Smooth muscle cell (in vitro differentiated cells): ENCODE data around the gene CTRL. TPM values are rescaled to one million over a fixed set of nuclear protein-coding genes. Genes with fewer than 3 reads are reported as not detected.

Experiments used
- DNase-seq: peaks from one replicate; lab custom pipeline; 2025; ENCODE audit not compliant: unreplicated experiment; lab: John Stamatoyannopoulos, UW
- H2AFZ ChIP-seq: fragments of 200-600 bp; sonication (generic); 2 replicates; pipeline ENCODE4 v1.6.0; 2016; ENCODE audit warnings: antibody characterized with exemption, low read depth, mild to moderate bottlenecking
- H3F3A ChIP-seq: fragments of 200-600 bp; sonication (generic); 2 replicates; pipeline ENCODE4 v1.6.0; 2017; ENCODE audit warnings: antibody characterized with exemption, low read depth
- H3K27ac ChIP-seq: fragments of 200-600 bp; sonication (generic); 2 replicates; pipeline ENCODE4 v1.5.1; 2016; ENCODE audit warnings: low read depth, mild to moderate bottlenecking
- H3K27me3 ChIP-seq: fragments of 200-600 bp; sonication (generic); 2 replicates; pipeline ENCODE4 v1.6.1; 2016; ENCODE audit warnings: low read depth, mild to moderate bottlenecking
- H3K36me3 ChIP-seq: fragments of 200-600 bp; sonication (generic); 2 replicates; pipeline ENCODE4 v1.5.1; 2016; ENCODE audit warnings: low read depth
- H3K4me1 ChIP-seq: fragments of 200-600 bp; sonication (generic); 2 replicates; pipeline ENCODE4 v1.5.1; 2016; ENCODE audit warnings: low read depth
- H3K4me2 ChIP-seq: fragments of 200-600 bp; sonication (generic); 2 replicates; pipeline ENCODE4 v1.6.0; 2016; ENCODE audit warnings: mild to moderate bottlenecking
- H3K4me3 ChIP-seq: fragments of 200-600 bp; sonication (generic); 2 replicates; pipeline ENCODE4 v1.5.1; 2016; ENCODE audit warnings: mild to moderate bottlenecking
- H3K79me2 ChIP-seq: fragments of 200-600 bp; sonication (generic); 2 replicates; pipeline ENCODE4 v1.6.0; 2016; ENCODE audit warnings: low read depth, mild to moderate bottlenecking
- H3K9ac ChIP-seq: fragments of 200-600 bp; sonication (generic); 2 replicates; pipeline ENCODE4 v1.6.0; 2016; ENCODE audit warnings: low read depth
- H3K9me3 ChIP-seq: fragments of 200-600 bp; sonication (generic); replicated peaks from 2 replicates; pipeline ENCODE4 v1.5.1; 2016; ENCODE audit warnings: low read depth
- H4K20me1 ChIP-seq: fragments of 200-600 bp; sonication (generic); 2 replicates; pipeline ENCODE4 v1.6.0; 2016; ENCODE audit warnings: low read depth
- WGBS: methylation state at CpG from one replicate; pipeline ENCODE4 v1.1.7; 2016; ENCODE audit warnings: low lambda C conversion rate; 5-methylcytosine and 5-hydroxymethylcytosine counted together
- polyA plus RNA-seq: library from polyadenylated mRNA; unstranded; fragments of >200 nt; fragmentation: Nextera tagmentation; extraction: Ambion mirVana; gene quantifications from 2 replicates; pipeline ENCODE4 v1.2.1, GENCODE V29; 2016
- total RNA-seq: library from RNA; depleted of rRNA; stranded (reverse); fragments of >200 nt; gene quantifications from 2 replicates; pipeline ENCODE4 v1.2.3, GENCODE V29; 2014
- TF ChIP-seq, protein P1 (sequence below): fragments of 200-600 bp; sonication (generic); IDR thresholded peaks from 2 replicates; pipeline ENCODE4 v1.5.1; 2017; ENCODE audit warnings: borderline replicate concordance, mild to moderate bottlenecking, antibody characterized with exemption; ENCODE audit not compliant: insufficient read depth, poor library complexity, severe bottlenecking

Gene CTRL
- total and polyA plus RNA-seq, 2 experiments from 2014 or later = 0.90 to 14.8 TPM

DNA sequence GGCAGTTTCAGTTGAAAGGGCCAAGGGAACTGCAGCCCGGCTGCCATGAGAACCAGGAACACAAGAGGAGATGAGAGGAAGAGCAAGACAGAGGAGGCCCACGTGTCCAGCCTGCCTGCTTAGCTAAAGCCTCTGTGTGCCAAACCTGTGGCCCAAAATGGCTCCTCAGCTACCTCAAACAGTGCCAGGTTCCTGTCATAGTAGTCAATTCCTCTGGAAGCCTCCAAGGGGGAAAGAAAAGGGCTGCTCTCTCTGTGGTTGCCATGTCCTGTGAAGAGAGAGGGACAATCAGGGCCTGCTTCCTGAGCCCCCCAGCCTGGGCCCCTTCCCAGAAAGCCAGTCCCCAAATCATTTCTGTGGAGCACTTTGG, 31.6 kb upstream of the CTRL start:
- H3K4me2 ChIP-seq = no peak overlapping the region

DNA sequence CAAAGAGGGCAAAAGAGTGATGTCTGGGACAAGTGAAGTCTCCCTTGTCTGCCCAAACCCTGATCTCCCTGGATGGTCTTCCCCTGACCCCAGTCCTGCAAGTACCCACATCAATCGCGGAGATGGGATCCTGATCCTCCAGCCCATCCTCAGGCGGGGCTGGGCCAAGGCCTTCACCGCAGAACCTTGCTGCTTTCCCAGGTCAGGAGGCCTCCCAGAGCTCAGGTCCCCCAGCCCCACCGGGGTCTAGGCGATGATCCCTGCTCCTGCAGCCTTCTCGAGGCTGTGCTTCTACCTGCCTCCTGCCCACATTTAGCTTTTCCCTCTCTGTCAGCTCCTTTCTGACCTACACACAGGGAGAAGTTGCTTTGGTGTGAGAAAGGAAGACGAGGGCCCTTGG, 30.5 kb upstream of the CTRL start:
- TF ChIP-seq, protein P1, sequence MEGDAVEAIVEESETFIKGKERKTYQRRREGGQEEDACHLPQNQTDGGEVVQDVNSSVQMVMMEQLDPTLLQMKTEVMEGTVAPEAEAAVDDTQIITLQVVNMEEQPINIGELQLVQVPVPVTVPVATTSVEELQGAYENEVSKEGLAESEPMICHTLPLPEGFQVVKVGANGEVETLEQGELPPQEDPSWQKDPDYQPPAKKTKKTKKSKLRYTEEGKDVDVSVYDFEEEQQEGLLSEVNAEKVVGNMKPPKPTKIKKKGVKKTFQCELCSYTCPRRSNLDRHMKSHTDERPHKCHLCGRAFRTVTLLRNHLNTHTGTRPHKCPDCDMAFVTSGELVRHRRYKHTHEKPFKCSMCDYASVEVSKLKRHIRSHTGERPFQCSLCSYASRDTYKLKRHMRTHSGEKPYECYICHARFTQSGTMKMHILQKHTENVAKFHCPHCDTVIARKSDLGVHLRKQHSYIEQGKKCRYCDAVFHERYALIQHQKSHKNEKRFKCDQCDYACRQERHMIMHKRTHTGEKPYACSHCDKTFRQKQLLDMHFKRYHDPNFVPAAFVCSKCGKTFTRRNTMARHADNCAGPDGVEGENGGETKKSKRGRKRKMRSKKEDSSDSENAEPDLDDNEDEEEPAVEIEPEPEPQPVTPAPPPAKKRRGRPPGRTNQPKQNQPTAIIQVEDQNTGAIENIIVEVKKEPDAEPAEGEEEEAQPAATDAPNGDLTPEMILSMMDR = no peak
- DNase-seq = no peak
- H3K79me2 ChIP-seq = peaks cover 71% of the 10 kb centered on the region
- no peak overlapping the region for H3K27ac ChIP-seq
- WGBS = 98% methylated on average over 8 of the region's 8 CpGs
- no peaks in the 10 kb centered on the region for H3K27me3 ChIP-seq
- H4K20me1 ChIP-seq = peaks cover 100% of the 10 kb centered on the region
- no peak overlapping the region for H2AFZ ChIP-seq
- no peak overlapping the region for H3K4me3 ChIP-seq
- no peak overlapping the region for H3K4me2 ChIP-seq
- H3K4me1 ChIP-seq = peaks cover 17% of the 10 kb centered on the region
- H3F3A ChIP-seq = no peaks in the 10 kb centered on the region
- H3K9me3 ChIP-seq = no peaks in the 10 kb centered on the region
- H3K9ac ChIP-seq = no peak overlapping the region
- H3K36me3 ChIP-seq = no peaks in the 10 kb centered on the region

More for the DNA sequence above, 31.6 kb upstream of the CTRL start:
- TF ChIP-seq, protein P1 = no peak
- H3K4me3 ChIP-seq = no peak overlapping the region
- no peak overlapping the region for H2AFZ ChIP-seq
- H3F3A ChIP-seq = no peaks in the 10 kb centered on the region
- no peaks in the 10 kb centered on the region for H3K36me3 ChIP-seq
- H3K4me1 ChIP-seq = peaks cover 20% of the 10 kb centered on the region
- H3K9ac ChIP-seq = no peak overlapping the region
- H3K27me3 ChIP-seq = no peaks in the 10 kb centered on the region
- H3K27ac ChIP-seq = no peak overlapping the region
- H3K79me2 ChIP-seq = peaks cover 77% of the 10 kb centered on the region
- WGBS = 90% methylated on average over 2 of the region's 2 CpGs
- peaks cover 96% of the 10 kb centered on the region for H4K20me1 ChIP-seq
- no peak for DNase-seq
- H3K9me3 ChIP-seq = no peaks in the 10 kb centered on the region

DNA sequence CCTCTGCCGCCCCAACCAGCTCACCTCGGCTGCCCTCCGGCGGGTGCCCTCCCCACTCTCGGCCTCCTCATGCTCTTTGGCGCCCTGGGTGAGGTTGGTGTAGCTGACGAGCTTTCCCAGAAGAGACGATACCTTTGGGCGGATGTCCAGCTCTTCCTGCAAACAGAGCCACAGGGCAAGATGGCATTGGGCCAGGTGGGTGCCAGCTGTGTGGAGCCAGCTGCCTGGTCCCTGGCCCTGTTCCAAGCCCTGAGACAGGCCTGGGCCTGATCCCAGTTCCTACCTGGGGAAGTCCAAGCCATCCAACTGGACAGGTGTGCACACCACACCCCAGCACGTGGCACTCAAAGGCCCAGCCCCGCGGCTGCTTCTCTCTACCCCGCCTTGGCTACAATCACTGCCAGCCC, 29.9 kb upstream of the CTRL start:
- no peaks in the 10 kb centered on the region for H3F3A ChIP-seq
- H2AFZ ChIP-seq = no peak overlapping the region
- H3K4me1 ChIP-seq = peaks cover 11% of the 10 kb centered on the region
- no peaks in the 10 kb centered on the region for H3K36me3 ChIP-seq
- H4K20me1 ChIP-seq = peaks cover 100% of the 10 kb centered on the region
- H3K27ac ChIP-seq = no peak overlapping the region
- H3K79me2 ChIP-seq = peaks cover 66% of the 10 kb centered on the region
- H3K9ac ChIP-seq = no peak overlapping the region
- no peaks in the 10 kb centered on the region for H3K9me3 ChIP-seq
- 96% methylated on average over 13 of the region's 13 CpGs for WGBS
- no peaks in the 10 kb centered on the region for H3K27me3 ChIP-seq
- no peak overlapping the region for H3K4me2 ChIP-seq
- DNase-seq = no peak
- TF ChIP-seq, protein P1 = no peak
- H3K4me3 ChIP-seq = no peak overlapping the region

DNA sequence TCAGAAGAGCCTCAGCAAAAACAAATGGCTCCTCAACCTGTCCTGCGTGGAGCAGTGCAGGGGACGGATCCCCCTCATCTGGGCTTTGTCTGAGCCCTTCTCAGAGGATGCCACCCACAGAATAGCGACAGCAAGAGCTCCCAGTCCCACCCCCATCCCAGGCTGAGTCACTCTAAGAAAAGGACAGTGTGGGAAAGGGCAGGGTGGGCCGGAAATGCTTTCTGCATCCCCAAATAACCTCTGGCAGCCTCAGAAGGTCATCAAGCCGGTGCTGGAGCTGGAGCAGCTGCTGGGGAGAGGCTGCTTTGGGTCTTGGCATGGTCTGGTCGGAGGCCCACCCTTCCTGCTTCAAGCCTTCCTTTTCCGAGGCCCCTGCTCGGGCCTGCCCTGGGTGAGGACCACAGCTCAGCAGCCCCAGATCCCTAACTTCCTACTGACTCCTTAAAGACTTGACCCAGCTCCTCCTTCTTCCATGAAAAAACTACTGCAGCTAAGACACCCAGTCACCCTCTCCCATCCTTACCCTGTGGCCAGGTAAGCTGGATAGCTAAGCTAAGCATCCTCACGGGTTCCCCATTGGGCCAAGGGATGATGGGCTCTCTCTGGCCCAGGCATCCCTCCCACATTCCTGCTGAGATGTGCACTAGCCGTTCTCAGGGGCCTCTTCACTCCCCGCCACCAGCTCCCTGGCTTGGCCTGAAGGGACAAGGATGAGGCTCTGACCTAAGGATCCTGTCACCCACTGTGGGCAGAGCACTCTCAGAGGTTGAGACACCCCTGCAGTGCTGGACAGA, 28.1 kb upstream of the CTRL start:
- peak overlapping the region; percentile 47 for H3K4me2 ChIP-seq
- H2AFZ ChIP-seq = no peak overlapping the region
- peak overlapping the region; percentile 52 for H3K27ac ChIP-seq
- no peaks in the 10 kb centered on the region for H3F3A ChIP-seq
- H3K36me3 ChIP-seq = no peaks in the 10 kb centered on the region
- no peaks in the 10 kb centered on the region for H3K27me3 ChIP-seq
- H4K20me1 ChIP-seq = peaks cover 100% of the 10 kb centered on the region
- WGBS = 58% methylated on average over 11 of the region's 11 CpGs
- no peak for DNase-seq
- H3K9me3 ChIP-seq = no peaks in the 10 kb centered on the region
- H3K79me2 ChIP-seq = peaks cover 52% of the 10 kb centered on the region
- H3K9ac ChIP-seq = no peak overlapping the region
- TF ChIP-seq, protein P1 = no peak
- H3K4me3 ChIP-seq = no peak overlapping the region
- no peaks in the 10 kb centered on the region for H3K4me1 ChIP-seq
